HepG2 (cell line): ENCODE results near the gene GRB2. TPM values are rescaled to one million over a fixed set of nuclear protein-coding genes. Genes with fewer than 3 reads are reported as not detected.

Source experiments
- BCL6 ChIP-seq: IDR thresholded peaks from 2 replicates; pipeline ENCODE4 v1.6.1; 2016; ENCODE audit warnings: missing genetic modification reagents, missing compliant biosample characterization
- CEBPG ChIP-seq: IDR thresholded peaks from 2 replicates; pipeline ENCODE4 v1.6.1; 2016
- CHCHD3 ChIP-seq: sonication (generic); formaldehyde crosslinking; IDR thresholded peaks from 2 replicates; pipeline ENCODE4 v1.8.0; 2022; ENCODE audit warnings: mild to moderate bottlenecking, missing genetic modification reagents, moderate library complexity
- ETV6 ChIP-seq: sonication (generic); formaldehyde crosslinking; conservative IDR thresholded peaks from 2 replicates; pipeline ENCODE4 v1.4.0; 2020; ENCODE audit warnings: missing genetic modification reagents
- FLYWCH1 ChIP-seq: sonication (generic); formaldehyde crosslinking; IDR thresholded peaks from 2 replicates; pipeline ENCODE4 v1.8.1; 2023; ENCODE audit warnings: mild to moderate bottlenecking, missing genetic modification reagents
- HMG20B ChIP-seq: conservative IDR thresholded peaks from 2 replicates; pipeline ENCODE4 v1.6.1; 2016; ENCODE audit warnings: missing genetic modification reagents, missing compliant biosample characterization
- MBNL3 ChIP-seq: fragments of 250-450 bp; sonication (Bioruptor Pico); conservative IDR thresholded peaks from 2 replicates; pipeline ENCODE4 v1.8.0; 2022; ENCODE audit warnings: mild to moderate bottlenecking, inconsistent platforms
- MEIS1 ChIP-seq: sonication (generic); formaldehyde crosslinking; IDR thresholded peaks from 2 replicates; pipeline ENCODE4 v1.9.0; 2021; ENCODE audit warnings: mild to moderate bottlenecking, missing genetic modification reagents, moderate library complexity, borderline replicate concordance
- REL ChIP-seq: sonication (generic); formaldehyde crosslinking; conservative IDR thresholded peaks from 2 replicates; pipeline ENCODE4 v1.8.0; 2022; ENCODE audit warnings: mild to moderate bottlenecking, missing genetic modification reagents, moderate library complexity
- RELA ChIP-seq: sonication (generic); formaldehyde crosslinking; IDR thresholded peaks from 2 replicates; pipeline ENCODE4 v1.4.0; 2020; ENCODE audit warnings: missing genetic modification reagents
- SMAD3 ChIP-seq: sonication (generic); formaldehyde crosslinking; IDR thresholded peaks from 2 replicates; pipeline ENCODE4 v1.4.0; 2020; ENCODE audit warnings: missing genetic modification reagents
- STAG1 ChIP-seq: sonication (generic); formaldehyde crosslinking; IDR thresholded peaks from 2 replicates; pipeline ENCODE4 v1.4.0; 2020; ENCODE audit warnings: missing genetic modification reagents
- ZC3H13 ChIP-seq: sonication (generic); formaldehyde crosslinking; IDR thresholded peaks from 2 replicates; pipeline ENCODE4 v1.8.1; 2023; ENCODE audit warnings: mild to moderate bottlenecking, missing genetic modification reagents, moderate library complexity
- ZFP36L1 ChIP-seq: sonication (generic); formaldehyde crosslinking; IDR thresholded peaks from 2 replicates; pipeline ENCODE4 v1.8.0; 2022; ENCODE audit warnings: mild to moderate bottlenecking, missing genetic modification reagents, moderate library complexity
- ZNF232 ChIP-seq: sonication (generic); formaldehyde crosslinking; IDR thresholded peaks from 2 replicates; pipeline ENCODE4 v1.4.0; 2020; ENCODE audit warnings: missing genetic modification reagents, borderline replicate concordance
- ZNF451 ChIP-seq: sonication (generic); formaldehyde crosslinking; IDR thresholded peaks from 2 replicates; pipeline ENCODE4 v1.5.0; 2020; ENCODE audit warnings: mild to moderate bottlenecking, missing genetic modification reagents
- ZNF547 ChIP-seq: sonication (generic); formaldehyde crosslinking; IDR thresholded peaks from 2 replicates; pipeline ENCODE4 v1.5.1; 2020; ENCODE audit warnings: mild to moderate bottlenecking, missing genetic modification reagents
- ZNF709 ChIP-seq: sonication (generic); formaldehyde crosslinking; IDR thresholded peaks from 2 replicates; pipeline ENCODE4 v1.5.0; 2020; ENCODE audit warnings: mild to moderate bottlenecking, missing genetic modification reagents
- polyA plus RNA-seq, 8 experiments: library from polyadenylated mRNA; depleted of rRNA in 3 of 8; stranded (reverse) in 7 of 8; unstranded in 1 of 8; fragments of >200 nt; fragmentation: Illumina TruSeq in 4 of 8; extraction: Trizol in 4 of 8; gene quantifications; 2 replicates each; pipeline versions ENCODE4 v1.2.1 to v1.2.3, GENCODE V29; 2011 to 2016; ENCODE audit warnings: low read depth in 4 of 8, missing spikeins in 1 of 8, mixed read lengths in 1 of 8; ENCODE audit not compliant: insufficient read depth in 1 of 8
- total RNA-seq, 5 experiments: library from RNA; depleted of rRNA; stranded (reverse); fragments of >200 nt; fragmentation: Illumina TruSeq; extraction: Trizol; gene quantifications; 2 replicates each; pipeline ENCODE4 v1.2.3, GENCODE V29; 2016; ENCODE audit warnings: low read depth in 1 of 5
- TF ChIP-seq, protein P1 (sequence below): sonication (generic); formaldehyde crosslinking; IDR thresholded peaks from 2 replicates; pipeline ENCODE4 v1.4.0; 2020; ENCODE audit warnings: missing genetic modification reagents
- TF ChIP-seq, protein P2 (sequence below): sonication (generic); formaldehyde crosslinking; IDR thresholded peaks from 2 replicates; pipeline ENCODE4 v1.5.0; 2020; ENCODE audit warnings: missing genetic modification reagents
- TF ChIP-seq, protein P3 (sequence below): sonication (generic); formaldehyde crosslinking; IDR thresholded peaks from 2 replicates; pipeline ENCODE4 v1.4.0; 2020; ENCODE audit warnings: mild to moderate bottlenecking, missing genetic modification reagents
- TF ChIP-seq, protein P4 (sequence below): sonication (generic); formaldehyde crosslinking; IDR thresholded peaks from 2 replicates; pipeline ENCODE4 v1.8.1; 2022; ENCODE audit warnings: low read depth, mild to moderate bottlenecking, missing genetic modification reagents

Gene GRB2
- total and polyA plus RNA-seq, 2 of the 13 experiments (the other 11 are each of a cell fraction or from before 2014, with no cell fraction given) = 84.6 to 92.3 TPM

DNA sequence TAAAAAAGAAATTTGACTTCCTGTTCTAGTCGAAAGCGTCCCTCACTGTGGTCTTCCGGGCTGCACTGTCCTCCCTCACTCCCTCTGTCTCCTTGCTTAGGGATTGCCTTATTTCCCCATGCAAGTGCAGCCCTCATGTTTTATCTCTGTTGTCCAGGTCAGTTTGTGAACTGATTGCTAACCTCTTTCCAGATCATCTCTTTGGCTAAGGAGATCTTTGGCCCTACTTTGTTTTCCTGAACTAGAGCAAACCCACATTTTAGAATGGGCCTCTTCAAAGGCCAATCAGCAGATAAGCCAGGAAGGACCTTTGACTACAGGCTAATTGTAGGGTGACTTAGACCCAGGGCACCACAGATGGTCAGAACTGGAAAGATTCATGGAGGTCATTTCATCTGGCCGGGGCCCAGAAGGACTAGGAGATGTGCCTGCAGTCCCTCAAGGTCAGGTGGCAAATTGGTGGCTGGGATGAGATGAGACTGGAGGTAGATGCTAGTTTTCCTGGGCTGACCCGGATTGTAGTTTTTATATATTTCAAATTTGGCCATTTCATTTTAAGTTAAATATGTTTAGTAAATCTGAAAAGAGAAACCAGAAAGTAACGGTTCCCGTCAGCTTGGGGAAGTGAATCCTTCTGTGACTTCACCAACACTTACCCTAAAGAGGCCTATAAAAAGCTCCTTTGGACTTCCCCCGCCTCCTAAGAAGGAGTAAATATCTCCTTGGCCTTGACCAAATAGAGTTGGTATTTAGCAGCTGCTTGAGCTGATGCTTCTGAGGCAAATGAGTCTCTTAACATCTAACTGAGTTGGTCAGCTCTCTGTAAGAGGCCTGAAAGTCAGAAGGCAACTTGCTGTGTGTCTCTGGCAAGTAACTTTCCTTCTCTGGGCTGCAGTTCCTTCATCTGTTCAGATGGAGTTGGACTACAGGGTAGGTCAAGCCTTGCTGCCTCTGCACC is 110.0 kb downstream of the GRB2 start (continued):
- TF ChIP-seq ZNF547 (CRISPR knock-in tag) (no peak), ZNF232 (CRISPR knock-in tag) (peak; percentile 75; the same call in 1 of the 2 replicates), ZNF451 (no peak; the same call in 1 of the 2 replicates), ETV6 (CRISPR knock-in tag) (no peak), ZC3H13 (CRISPR knock-in tag) (no peak), RELA (CRISPR knock-in tag) (no peak), CEBPG (CRISPR knock-in tag) (peak; percentile 86), SMAD3 (CRISPR knock-in tag) (peak; percentile 65; the same call in 1 of the 2 replicates), BCL6 (CRISPR knock-in tag) (peak; percentile 83; the same call in 1 of the 2 replicates), ZFP36L1 (CRISPR knock-in tag) (peak; percentile 4; the same call in 1 of the 2 replicates), MBNL3 (CRISPR knock-in tag) (0 out of 2 replicates have a peak, but pooled peaks have one; percentile 63), STAG1 (peak; percentile 24), HMG20B (CRISPR knock-in tag) (peak; percentile 95), MEIS1 (CRISPR knock-in tag) (0 out of 2 replicates have a peak, but pooled peaks have one; percentile 71), FLYWCH1 (CRISPR knock-in tag) (no peak), ZNF709 (CRISPR knock-in tag) (0 out of 2 replicates have a peak, but pooled peaks have one; percentile 55), CHCHD3 (CRISPR knock-in tag) (no peak), REL (no peak)
- TF ChIP-seq, protein P1, sequence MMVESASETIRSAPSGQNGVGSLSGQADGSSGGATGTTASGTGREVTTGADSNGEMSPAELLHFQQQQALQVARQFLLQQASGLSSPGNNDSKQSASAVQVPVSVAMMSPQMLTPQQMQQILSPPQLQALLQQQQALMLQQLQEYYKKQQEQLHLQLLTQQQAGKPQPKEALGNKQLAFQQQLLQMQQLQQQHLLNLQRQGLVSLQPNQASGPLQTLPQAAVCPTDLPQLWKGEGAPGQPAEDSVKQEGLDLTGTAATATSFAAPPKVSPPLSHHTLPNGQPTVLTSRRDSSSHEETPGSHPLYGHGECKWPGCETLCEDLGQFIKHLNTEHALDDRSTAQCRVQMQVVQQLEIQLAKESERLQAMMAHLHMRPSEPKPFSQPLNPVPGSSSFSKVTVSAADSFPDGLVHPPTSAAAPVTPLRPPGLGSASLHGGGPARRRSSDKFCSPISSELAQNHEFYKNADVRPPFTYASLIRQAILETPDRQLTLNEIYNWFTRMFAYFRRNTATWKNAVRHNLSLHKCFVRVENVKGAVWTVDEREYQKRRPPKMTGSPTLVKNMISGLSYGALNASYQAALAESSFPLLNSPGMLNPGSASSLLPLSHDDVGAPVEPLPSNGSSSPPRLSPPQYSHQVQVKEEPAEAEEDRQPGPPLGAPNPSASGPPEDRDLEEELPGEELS (CRISPR knock-in tag) = peak; percentile 91
- TF ChIP-seq, protein P2, sequence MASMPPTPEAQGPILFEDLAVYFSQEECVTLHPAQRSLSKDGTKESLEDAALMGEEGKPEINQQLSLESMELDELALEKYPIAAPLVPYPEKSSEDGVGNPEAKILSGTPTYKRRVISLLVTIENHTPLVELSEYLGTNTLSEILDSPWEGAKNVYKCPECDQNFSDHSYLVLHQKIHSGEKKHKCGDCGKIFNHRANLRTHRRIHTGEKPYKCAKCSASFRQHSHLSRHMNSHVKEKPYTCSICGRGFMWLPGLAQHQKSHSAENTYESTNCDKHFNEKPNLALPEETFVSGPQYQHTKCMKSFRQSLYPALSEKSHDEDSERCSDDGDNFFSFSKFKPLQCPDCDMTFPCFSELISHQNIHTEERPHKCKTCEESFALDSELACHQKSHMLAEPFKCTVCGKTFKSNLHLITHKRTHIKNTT (CRISPR knock-in tag) = no peak
- TF ChIP-seq, protein P3, sequence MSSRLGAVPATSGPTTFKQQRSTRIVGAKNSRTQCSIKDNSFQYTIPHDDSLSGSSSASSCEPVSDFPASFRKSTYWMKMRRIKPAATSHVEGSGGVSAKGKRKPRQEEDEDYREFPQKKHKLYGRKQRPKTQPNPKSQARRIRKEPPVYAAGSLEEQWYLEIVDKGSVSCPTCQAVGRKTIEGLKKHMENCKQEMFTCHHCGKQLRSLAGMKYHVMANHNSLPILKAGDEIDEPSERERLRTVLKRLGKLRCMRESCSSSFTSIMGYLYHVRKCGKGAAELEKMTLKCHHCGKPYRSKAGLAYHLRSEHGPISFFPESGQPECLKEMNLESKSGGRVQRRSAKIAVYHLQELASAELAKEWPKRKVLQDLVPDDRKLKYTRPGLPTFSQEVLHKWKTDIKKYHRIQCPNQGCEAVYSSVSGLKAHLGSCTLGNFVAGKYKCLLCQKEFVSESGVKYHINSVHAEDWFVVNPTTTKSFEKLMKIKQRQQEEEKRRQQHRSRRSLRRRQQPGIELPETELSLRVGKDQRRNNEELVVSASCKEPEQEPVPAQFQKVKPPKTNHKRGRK (CRISPR knock-in tag) = no peak
- TF ChIP-seq, protein P4, sequence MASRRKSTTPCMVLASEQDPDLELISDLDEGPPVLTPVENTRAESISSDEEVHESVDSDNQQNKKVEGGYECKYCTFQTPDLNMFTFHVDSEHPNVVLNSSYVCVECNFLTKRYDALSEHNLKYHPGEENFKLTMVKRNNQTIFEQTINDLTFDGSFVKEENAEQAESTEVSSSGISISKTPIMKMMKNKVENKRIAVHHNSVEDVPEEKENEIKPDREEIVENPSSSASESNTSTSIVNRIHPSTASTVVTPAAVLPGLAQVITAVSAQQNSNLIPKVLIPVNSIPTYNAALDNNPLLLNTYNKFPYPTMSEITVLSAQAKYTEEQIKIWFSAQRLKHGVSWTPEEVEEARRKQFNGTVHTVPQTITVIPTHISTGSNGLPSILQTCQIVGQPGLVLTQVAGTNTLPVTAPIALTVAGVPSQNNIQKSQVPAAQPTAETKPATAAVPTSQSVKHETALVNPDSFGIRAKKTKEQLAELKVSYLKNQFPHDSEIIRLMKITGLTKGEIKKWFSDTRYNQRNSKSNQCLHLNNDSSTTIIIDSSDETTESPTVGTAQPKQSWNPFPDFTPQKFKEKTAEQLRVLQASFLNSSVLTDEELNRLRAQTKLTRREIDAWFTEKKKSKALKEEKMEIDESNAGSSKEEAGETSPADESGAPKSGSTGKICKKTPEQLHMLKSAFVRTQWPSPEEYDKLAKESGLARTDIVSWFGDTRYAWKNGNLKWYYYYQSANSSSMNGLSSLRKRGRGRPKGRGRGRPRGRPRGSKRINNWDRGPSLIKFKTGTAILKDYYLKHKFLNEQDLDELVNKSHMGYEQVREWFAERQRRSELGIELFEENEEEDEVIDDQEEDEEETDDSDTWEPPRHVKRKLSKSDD (CRISPR knock-in tag) = no peak
